Spleen (tissue), 7 donors: ENCODE results near the gene TTC32.

Experiments used
- CTCF ChIP-seq, 11 experiments: fragments of 200-600 bp in 7 of 11; fragments of 450-650 bp in 4 of 11; sonication (generic) in 4 of 11; IDR thresholded peaks in 8 of 11; conservative IDR thresholded peaks in 3 of 11; 1 replicate in 7 of 11; 2 replicates in 4 of 11; pipeline versions ENCODE4 v1.4.0 to v1.8.0; 2016 to 2021; ENCODE audit warnings: antibody characterized with exemption in 11 of 11, inconsistent platforms in 4 of 11, mild to moderate bottlenecking in 1 of 11
- POLR2A ChIP-seq, 3 donors: fragments of 450-650 bp; IDR thresholded peaks; one replicate each; pipeline ENCODE4 v1.5.1; 2017; ENCODE audit warnings: antibody characterized with exemption in 3 of 3, mild to moderate bottlenecking in 1 of 3
- POLR2AphosphoS5 ChIP-seq, 3 donors: sonication (generic); formaldehyde crosslinking; IDR thresholded peaks; one replicate each; pipeline ENCODE4 v1.5.1; 2017; ENCODE audit warnings: antibody characterized with exemption in 3 of 3
- donor health status: DM: no; HTN: no; CAD: no; lungs with moderate emphysema.
- donor health status: DM: no; HTN: no; CAD: no.
- donor health status: DM: no; HTN: no; CAD: no.

DNA sequence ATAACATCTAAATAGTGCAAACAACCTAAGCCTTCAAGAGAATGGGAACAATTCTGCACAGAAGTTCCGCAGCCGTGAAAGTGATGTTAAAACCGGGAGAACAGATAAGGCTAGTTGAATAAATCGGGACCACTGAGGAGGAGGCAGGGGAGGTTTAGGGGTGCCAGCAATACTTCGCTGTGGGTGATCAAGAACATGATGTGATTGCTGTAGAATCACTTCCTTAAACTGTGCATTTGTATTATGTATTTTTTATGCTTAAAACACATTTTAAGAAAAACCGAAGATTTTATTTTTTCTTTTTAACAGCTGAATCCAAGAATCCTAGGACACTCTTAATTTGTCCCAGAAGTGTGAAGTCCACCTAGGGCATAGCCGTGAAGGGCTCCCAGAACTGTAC, 33.6 kb downstream of the TTC32 start:
- TF ChIP-seq POLR2A (IDR thresholded peaks at IDR 0.05) (no peak), CTCF (IDR thresholded peaks at IDR 0.05 in 8 of 11, conservative IDR thresholded peaks at IDR 0.05 in 3 of 11) (no peak), POLR2AphosphoS5 (IDR thresholded peaks at IDR 0.05) (no peak)
